ENCODE measurements around the gene MUC5B. TPM values are rescaled to one million over a fixed set of nuclear protein-coding genes. Genes with fewer than 3 reads are reported as not detected.

Gene MUC5B
- total and polyA plus RNA-seq, 4 donors: 0.17 to 0.95 (median 0.50) TPM; not detected in 1

DNA sequence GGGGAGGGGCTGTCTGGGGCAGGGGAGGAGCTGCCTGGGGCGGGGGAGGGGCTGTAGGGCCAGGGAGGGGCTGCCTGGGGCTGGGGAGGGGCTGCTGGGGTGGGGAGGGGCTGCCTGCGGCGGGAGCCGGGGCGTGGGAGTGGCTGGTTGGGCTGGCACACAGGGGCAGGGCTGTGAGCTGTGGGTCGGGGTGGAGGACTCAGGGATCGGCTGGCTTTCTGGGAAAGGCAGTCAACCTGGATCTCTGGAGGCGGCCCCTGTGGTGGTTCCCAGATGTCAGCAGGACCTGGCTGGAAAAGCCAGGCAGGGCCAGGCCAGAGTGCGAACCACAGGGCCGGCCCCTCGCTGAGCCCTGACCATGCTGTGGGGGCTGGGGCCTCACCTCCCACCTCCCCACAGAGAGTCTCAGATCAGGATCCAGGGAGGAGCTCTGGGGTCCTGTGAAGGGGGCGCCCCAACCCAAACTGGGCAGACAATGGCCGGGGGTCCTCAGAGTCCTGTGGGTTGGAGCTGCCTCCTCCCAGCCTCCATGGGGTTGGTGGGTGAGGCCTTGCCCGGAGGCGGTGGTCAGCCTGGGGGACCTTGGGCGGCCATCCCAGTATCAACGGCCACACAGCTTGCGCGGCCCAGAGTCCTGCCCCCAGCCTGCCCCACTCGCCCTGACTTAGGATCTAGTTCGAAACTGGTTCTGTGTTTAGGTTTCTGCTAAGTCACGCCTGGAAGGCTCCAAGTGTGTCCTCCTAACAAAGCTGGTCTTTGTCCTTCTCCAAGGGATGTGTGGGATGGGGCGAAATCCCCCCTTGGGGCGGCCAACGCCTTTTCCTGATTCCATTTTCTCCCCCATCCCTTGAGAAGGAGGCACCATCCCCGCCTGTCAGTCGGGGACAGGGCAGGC is 1.9 kb downstream of the MUC5B start:
- 61% methylated on average over 27 of the region's 27 CpGs for WGBS
- no peak for DNase-seq (ENCODE audit: low spot score)
- TF ChIP-seq, protein P1, sequence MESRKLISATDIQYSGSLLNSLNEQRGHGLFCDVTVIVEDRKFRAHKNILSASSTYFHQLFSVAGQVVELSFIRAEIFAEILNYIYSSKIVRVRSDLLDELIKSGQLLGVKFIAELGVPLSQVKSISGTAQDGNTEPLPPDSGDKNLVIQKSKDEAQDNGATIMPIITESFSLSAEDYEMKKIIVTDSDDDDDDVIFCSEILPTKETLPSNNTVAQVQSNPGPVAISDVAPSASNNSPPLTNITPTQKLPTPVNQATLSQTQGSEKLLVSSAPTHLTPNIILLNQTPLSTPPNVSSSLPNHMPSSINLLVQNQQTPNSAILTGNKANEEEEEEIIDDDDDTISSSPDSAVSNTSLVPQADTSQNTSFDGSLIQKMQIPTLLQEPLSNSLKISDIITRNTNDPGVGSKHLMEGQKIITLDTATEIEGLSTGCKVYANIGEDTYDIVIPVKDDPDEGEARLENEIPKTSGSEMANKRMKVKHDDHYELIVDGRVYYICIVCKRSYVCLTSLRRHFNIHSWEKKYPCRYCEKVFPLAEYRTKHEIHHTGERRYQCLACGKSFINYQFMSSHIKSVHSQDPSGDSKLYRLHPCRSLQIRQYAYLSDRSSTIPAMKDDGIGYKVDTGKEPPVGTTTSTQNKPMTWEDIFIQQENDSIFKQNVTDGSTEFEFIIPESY (IDR thresholded peaks at IDR 0.05): no peak
- TF ChIP-seq HNF4G (IDR thresholded peaks at IDR 0.05) (no peak), REST (IDR thresholded peaks at IDR 0.05) (no peak), ATF3 (IDR thresholded peaks at IDR 0.05) (no peak), RAD21 (IDR thresholded peaks at IDR 0.05) (no peak), NR2F2 (IDR thresholded peaks at IDR 0.05) (no peak)
- H3K9ac ChIP-seq (ENCODE audit: low read depth in 1 of 2, low read length in 2 of 2): no peak overlapping the region
- H3K4me3 ChIP-seq (ENCODE audit: low read depth in 1 of 3, low read length in 3 of 3): no peak overlapping the region
- H3K27ac ChIP-seq (ENCODE audit: low read depth in 1 of 2, low read length in 2 of 2): no peak overlapping the region
- no peaks in the 10 kb centered on the region for H3K9me3 ChIP-seq (ENCODE audit: control insufficient read depth in 4 of 4, low read length in 3 of 4)
- H3K27me3 ChIP-seq (ENCODE audit: control insufficient read depth in 4 of 4, insufficient read depth in 4 of 4, low read length in 3 of 4): peaks cover 0 to 6% (median 1%) of the 10 kb centered on the region in 4 donors
- H3K4me1 ChIP-seq (ENCODE audit: control insufficient read depth in 4 of 4, insufficient read depth in 4 of 4, low read length in 3 of 4): no peaks in the 10 kb centered on the region
- no peaks in the 10 kb centered on the region for H3K36me3 ChIP-seq (ENCODE audit: control insufficient read depth in 4 of 4, insufficient read depth in 3 of 4, low read depth in 1 of 4, low read length in 3 of 4)

DNA sequence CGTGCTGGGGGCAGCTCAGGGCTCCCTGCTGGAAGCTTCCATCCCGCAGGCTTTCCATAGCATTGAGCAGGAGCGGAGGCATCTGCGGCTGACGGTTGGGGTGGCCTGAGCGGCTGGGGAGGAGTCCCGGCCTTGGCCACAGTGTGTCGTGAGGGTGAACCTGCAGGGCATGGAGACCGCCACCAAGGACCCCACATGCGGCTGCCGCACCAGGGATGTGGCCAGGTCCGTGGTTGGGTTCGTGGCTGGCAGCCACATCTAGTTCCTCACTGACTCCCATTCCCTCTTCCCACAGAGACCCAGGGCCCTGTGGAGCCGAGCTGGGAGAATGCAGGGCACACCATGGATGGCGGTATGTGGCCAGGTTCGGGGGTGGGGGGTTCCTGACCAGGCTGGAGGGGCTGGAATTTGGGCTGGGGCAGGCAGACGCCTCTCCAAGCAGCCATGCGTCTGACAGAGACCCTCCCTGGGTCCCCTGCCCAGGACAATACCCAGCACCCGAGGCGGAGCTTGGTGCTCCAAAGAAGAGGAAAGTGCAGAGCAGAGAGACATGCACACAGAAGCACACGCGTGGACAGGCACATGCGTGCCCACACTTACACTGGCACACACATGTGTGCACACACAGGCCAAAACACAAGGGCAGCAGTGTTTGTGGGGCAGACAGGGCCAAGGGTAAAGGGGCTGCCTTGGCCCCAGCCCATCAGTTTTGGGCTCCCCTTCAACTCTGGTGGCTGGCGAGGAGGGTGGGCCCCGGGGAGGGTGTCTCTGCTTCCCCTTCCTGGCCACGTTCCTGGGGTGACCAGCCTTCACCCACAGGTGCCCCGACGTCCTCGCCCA is 2.7 kb downstream of the MUC5B start:
- WGBS: 79% methylated on average over 29 of the region's 29 CpGs
- Histone ChIP-seq H3K27me3 (ENCODE audit: control insufficient read depth in 4 of 4, insufficient read depth in 4 of 4, low read length in 3 of 4) (peaks cover 0 to under 1% (median 0%) of the 10 kb centered on the region in 4 donors), H3K9ac (ENCODE audit: low read depth in 1 of 2, low read length in 2 of 2) (no peak overlapping the region), H3K27ac (ENCODE audit: low read depth in 1 of 2, low read length in 2 of 2) (no peak overlapping the region), H3K4me3 (ENCODE audit: low read depth in 1 of 3, low read length in 3 of 3) (no peak overlapping the region), H3K9me3 (ENCODE audit: control insufficient read depth in 4 of 4, low read length in 3 of 4) (no peaks in the 10 kb centered on the region), H3K36me3 (ENCODE audit: control insufficient read depth in 4 of 4, insufficient read depth in 3 of 4, low read depth in 1 of 4, low read length in 3 of 4) (no peaks in the 10 kb centered on the region), H3K4me1 (ENCODE audit: control insufficient read depth in 4 of 4, insufficient read depth in 4 of 4, low read length in 3 of 4) (no peaks in the 10 kb centered on the region)
- no peak for DNase-seq (ENCODE audit: low spot score)
- TF ChIP-seq TAF1 (conservative IDR thresholded peaks at IDR 0.05): no peak
- TF ChIP-seq GABPA (IDR thresholded peaks at IDR 0.05 in 1 of 2, conservative IDR thresholded peaks at IDR 0.05 in 1 of 2): no peak
- no peak for TF ChIP-seq RAD21 (IDR thresholded peaks at IDR 0.05)
- TF ChIP-seq, protein P2, sequence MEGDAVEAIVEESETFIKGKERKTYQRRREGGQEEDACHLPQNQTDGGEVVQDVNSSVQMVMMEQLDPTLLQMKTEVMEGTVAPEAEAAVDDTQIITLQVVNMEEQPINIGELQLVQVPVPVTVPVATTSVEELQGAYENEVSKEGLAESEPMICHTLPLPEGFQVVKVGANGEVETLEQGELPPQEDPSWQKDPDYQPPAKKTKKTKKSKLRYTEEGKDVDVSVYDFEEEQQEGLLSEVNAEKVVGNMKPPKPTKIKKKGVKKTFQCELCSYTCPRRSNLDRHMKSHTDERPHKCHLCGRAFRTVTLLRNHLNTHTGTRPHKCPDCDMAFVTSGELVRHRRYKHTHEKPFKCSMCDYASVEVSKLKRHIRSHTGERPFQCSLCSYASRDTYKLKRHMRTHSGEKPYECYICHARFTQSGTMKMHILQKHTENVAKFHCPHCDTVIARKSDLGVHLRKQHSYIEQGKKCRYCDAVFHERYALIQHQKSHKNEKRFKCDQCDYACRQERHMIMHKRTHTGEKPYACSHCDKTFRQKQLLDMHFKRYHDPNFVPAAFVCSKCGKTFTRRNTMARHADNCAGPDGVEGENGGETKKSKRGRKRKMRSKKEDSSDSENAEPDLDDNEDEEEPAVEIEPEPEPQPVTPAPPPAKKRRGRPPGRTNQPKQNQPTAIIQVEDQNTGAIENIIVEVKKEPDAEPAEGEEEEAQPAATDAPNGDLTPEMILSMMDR (IDR thresholded peaks at IDR 0.05; ENCODE audit: low read depth, low read length, missing input control): no peak
- no peak for TF ChIP-seq NR2F2 (IDR thresholded peaks at IDR 0.05)
- no peak for TF ChIP-seq HNF4G (IDR thresholded peaks at IDR 0.05)
- TF ChIP-seq, protein P1 (IDR thresholded peaks at IDR 0.05): no peak
- no peak for TF ChIP-seq FOXA1 (IDR thresholded peaks at IDR 0.05)
- no peak for TF ChIP-seq EGR1 (IDR thresholded peaks at IDR 0.05; ENCODE audit: low read depth in 2 of 2)
- TF ChIP-seq SP1 (IDR thresholded peaks at IDR 0.05): no peak
- TF ChIP-seq MAX (IDR thresholded peaks at IDR 0.05): no peak
- TF ChIP-seq REST (IDR thresholded peaks at IDR 0.05): no peak
- TF ChIP-seq FOXA2 (IDR thresholded peaks at IDR 0.05): no peak

Measured in liver (tissue), 9 donors.